ENCODE results near the gene TNRC6C. TPM values are rescaled to one million over a fixed set of nuclear protein-coding genes. Genes with fewer than 3 reads are reported as not detected.
A peak's percentile ranks its signal among the peaks of the same experiment; 100 is the strongest.

Gene TNRC6C
- total RNA-seq, 6 experiments from 2014 or later = 6.3 to 9.0 (median 7.5) TPM

GRCh38 chr17:78027121-78027520 lies 68.6 kb downstream of the TNRC6C start:
- TF ChIP-seq CTCF (IDR thresholded peaks at IDR 0.05) = no peak
- no peaks in the 10 kb centered on the region; the same call in 1 of the 2 replicates for H3K27me3 Mint-ChIP-seq (ENCODE audit: insufficient read depth)
- DNase-seq = no peak
- no peaks in the 10 kb centered on the region for H3K36me3 Mint-ChIP-seq (ENCODE audit: low read depth)
- H3K9me3 Mint-ChIP-seq = no peaks in the 10 kb centered on the region
- peaks cover 25% of the 10 kb centered on the region for H3K4me1 Mint-ChIP-seq (ENCODE audit: low read depth)
- H3K4me3 Mint-ChIP-seq = no peak overlapping the region
- H3K27ac Mint-ChIP-seq = no peak overlapping the region

GRCh38 chr17:78029697-78030096 lies 71.2 kb downstream of the TNRC6C start:
- H3K4me3 Mint-ChIP-seq = no peak overlapping the region
- TF ChIP-seq CTCF (IDR thresholded peaks at IDR 0.05) = no peak

GRCh38 chr17:78031435-78031834 lies 72.9 kb downstream of the TNRC6C start:
- Mint-ChIP-seq H3K36me3 (ENCODE audit: low read depth) (peaks cover 9% of the 10 kb centered on the region; the same call in 1 of the 2 replicates), H3K27me3 (ENCODE audit: insufficient read depth) (no peaks in the 10 kb centered on the region; the same call in 1 of the 2 replicates), H3K4me1 (ENCODE audit: low read depth) (peaks cover 45% of the 10 kb centered on the region), H3K27ac (no peak overlapping the region), H3K9me3 (no peaks in the 10 kb centered on the region), H3K4me3 (no peak overlapping the region)
- no peak for TF ChIP-seq CTCF (IDR thresholded peaks at IDR 0.05)
- DNase-seq = no peak

More at GRCh38 chr17:78029697-78030096, 71.2 kb downstream of the TNRC6C start:
- no peak for DNase-seq
- Mint-ChIP-seq H3K36me3 (ENCODE audit: low read depth) (0 out of 2 replicates have a peak, but pooled peaks cover 4% of the 10 kb centered on the region), H3K27me3 (ENCODE audit: insufficient read depth) (no peaks in the 10 kb centered on the region; the same call in 1 of the 2 replicates), H3K9me3 (no peaks in the 10 kb centered on the region), H3K4me1 (ENCODE audit: low read depth) (peaks cover 32% of the 10 kb centered on the region), H3K27ac (no peak overlapping the region)

- H3K27me3 Mint-ChIP-seq (ENCODE audit: insufficient read depth) = no peaks in the 10 kb centered on the region; the same call in 1 of the 2 replicates
- H3K9me3 Mint-ChIP-seq = no peaks in the 10 kb centered on the region
- H3K36me3 Mint-ChIP-seq (ENCODE audit: low read depth) = peaks cover 10% of the 10 kb centered on the region; the same call in 1 of the 2 replicates
- TF ChIP-seq CTCF (IDR thresholded peaks at IDR 0.05) = no peak
- H3K27ac Mint-ChIP-seq = peak overlapping the region; percentile 79
- H3K4me3 Mint-ChIP-seq = peak overlapping the region; percentile 11; the same call in 1 of the 2 replicates
- peaks cover 45% of the 10 kb centered on the region for H3K4me1 Mint-ChIP-seq (ENCODE audit: low read depth)
- DNase-seq = peak; percentile 60
These were observed 73.7 kb downstream of the TNRC6C start for GRCh38 chr17:78032166-78032565.

GRCh38 chr17:78034429-78035091 lies 76.1 kb downstream of the TNRC6C start:
- peaks cover 19% of the 10 kb centered on the region; the same call in 1 of the 2 replicates for H3K36me3 Mint-ChIP-seq (ENCODE audit: low read depth)
- no peak overlapping the region for H3K4me3 Mint-ChIP-seq
- no peak for TF ChIP-seq CTCF (IDR thresholded peaks at IDR 0.05)
- H3K4me1 Mint-ChIP-seq (ENCODE audit: low read depth) = peaks cover 46% of the 10 kb centered on the region
- no peaks in the 10 kb centered on the region; the same call in 1 of the 2 replicates for H3K27me3 Mint-ChIP-seq (ENCODE audit: insufficient read depth)
- peak overlapping the region; percentile 87 for H3K27ac Mint-ChIP-seq
- H3K9me3 Mint-ChIP-seq = no peaks in the 10 kb centered on the region
- peak; percentile 40 for DNase-seq
